Uterus (tissue), 4 donors: Measurements from ENCODE around the gene STAB1. TPM values are rescaled to one million over a fixed set of nuclear protein-coding genes. Genes with fewer than 3 reads are reported as not detected.
A peak's percentile ranks its signal among the peaks of the same experiment; 100 is the strongest.

Experiments used
- DNase-seq, 2 donors: peaks; one replicate each; pipeline ENCODE4 v3.0.0-alpha.2; 2019 to 2020
- H3K27ac ChIP-seq, 2 donors: fragments of 200-600 bp; sonication (generic); 1 replicate in 1 of 2; 2 replicates in 1 of 2; pipeline ENCODE4 v1.5.1; 2016 to 2018
- H3K27me3 ChIP-seq, 2 donors: fragments of 200-600 bp; sonication (generic); one replicate each; pipeline ENCODE4 v1.5.1; 2018 to 2019; ENCODE audit warnings: control low read depth in 1 of 2
- H3K36me3 ChIP-seq, 2 donors: fragments of 200-600 bp; sonication (generic); one replicate each; pipeline ENCODE4 v1.5.1; 2019; ENCODE audit warnings: control low read depth in 1 of 2
- H3K4me1 ChIP-seq, 2 donors: fragments of 200-600 bp; sonication (generic); one replicate each; pipeline ENCODE4 v1.5.1; 2018 to 2019; ENCODE audit warnings: control low read depth in 1 of 2
- H3K4me3 ChIP-seq, 2 donors: fragments of 200-600 bp; sonication (generic); 1 replicate in 1 of 2; 2 replicates in 1 of 2; pipeline ENCODE4 v1.5.1; 2018 to 2019; ENCODE audit warnings: mild to moderate bottlenecking in 1 of 2
- H3K9me3 ChIP-seq, 2 donors: fragments of 200-600 bp; sonication (generic); one replicate each; pipeline ENCODE4 v1.5.1; 2019; ENCODE audit warnings: control low read depth in 1 of 2
- CTCF ChIP-seq, 4 experiments: fragments of 200-600 bp in 2 of 4; fragments of 450-650 bp in 2 of 4; sonication (generic) in 2 of 4; IDR thresholded peaks; one replicate each; pipeline ENCODE4 v1.5.1; 2016 to 2019; ENCODE audit warnings: antibody characterized with exemption in 4 of 4, mild to moderate bottlenecking in 2 of 4, moderate library complexity in 1 of 4
- POLR2A ChIP-seq, 2 donors: fragments of 450-650 bp; IDR thresholded peaks; one replicate each; pipeline ENCODE4 v1.6.1; 2016; ENCODE audit warnings: antibody characterized with exemption in 2 of 2, mild to moderate bottlenecking in 1 of 2, moderate library complexity in 1 of 2
- intact Hi-C: fragments of 100-400 bp; cut with DNase I; formaldehyde crosslinking; loops from one replicate; pipeline ENCODE4 v1.15.1; 2023; ENCODE audit warnings: low total_unique reads
- total RNA-seq, 4 donors: library from RNA; depleted of rRNA in 3 of 4; stranded (reverse); fragments of >200 nt in 3 of 4; gene quantifications; one replicate each; pipeline versions ENCODE4 v1.1.0 to v1.2.4, GENCODE V29; 2014 to 2023
- donor health status: DM: yes; HTN: yes; CAD: no.

Gene STAB1
- total RNA-seq, 4 donors from 2014 or later: 55.3 to 216 (median 78.2) TPM

GRCh38 chr3:52517796-52518722 lies 22.9 kb downstream of the STAB1 start:
- Histone ChIP-seq H3K36me3 (no peaks in the 10 kb centered on the region), H3K4me1 (no peaks in the 10 kb centered on the region), H3K27ac (no peak overlapping the region), H3K27me3 (no peaks in the 10 kb centered on the region), H3K4me3 (peak overlapping the region in 1 of 2 donors; percentile 27), H3K9me3 (no peaks in the 10 kb centered on the region)
- TF ChIP-seq CTCF (IDR thresholded peaks at IDR 0.05) (no peak), POLR2A (IDR thresholded peaks at IDR 0.05) (no peak)
- intact Hi-C loops: no loop called here
- DNase-seq: no peak

GRCh38 chr3:52518723-52519444 lies 23.7 kb downstream of the STAB1 start:
- H3K9me3 ChIP-seq: no peaks in the 10 kb centered on the region
- intact Hi-C loops: no loop called here
- peak overlapping the region in 1 of 2 donors; percentile 27 for H3K4me3 ChIP-seq
- no peak overlapping the region for H3K27ac ChIP-seq
- H3K27me3 ChIP-seq: no peaks in the 10 kb centered on the region
- no peak for TF ChIP-seq CTCF (IDR thresholded peaks at IDR 0.05)
- TF ChIP-seq POLR2A (IDR thresholded peaks at IDR 0.05): no peak
- no peaks in the 10 kb centered on the region for H3K36me3 ChIP-seq
- peak; percentile 42 to 47 for DNase-seq
- H3K4me1 ChIP-seq: no peaks in the 10 kb centered on the region

GRCh38 chr3:52519445-52520140 lies 24.5 kb downstream of the STAB1 start:
- no peak overlapping the region for H3K4me3 ChIP-seq
- no peaks in the 10 kb centered on the region for H3K36me3 ChIP-seq
- H3K4me1 ChIP-seq: no peaks in the 10 kb centered on the region
- TF ChIP-seq CTCF (IDR thresholded peaks at IDR 0.05) (no peak), POLR2A (IDR thresholded peaks at IDR 0.05) (no peak)
- H3K27ac ChIP-seq: no peak overlapping the region
- intact Hi-C loops: no loop called here
- no peaks in the 10 kb centered on the region for H3K27me3 ChIP-seq
- DNase-seq: no peak
- no peaks in the 10 kb centered on the region for H3K9me3 ChIP-seq

GRCh38 chr3:52520141-52520667 lies 25.1 kb downstream of the STAB1 start:
- intact Hi-C loops: no loop called here
- H3K9me3 ChIP-seq: no peaks in the 10 kb centered on the region
- DNase-seq: no peak
- no peaks in the 10 kb centered on the region for H3K4me1 ChIP-seq
- no peak overlapping the region for H3K27ac ChIP-seq
- H3K27me3 ChIP-seq: no peaks in the 10 kb centered on the region
- H3K4me3 ChIP-seq: no peak overlapping the region
- H3K36me3 ChIP-seq: no peaks in the 10 kb centered on the region
- TF ChIP-seq CTCF (IDR thresholded peaks at IDR 0.05) (no peak), POLR2A (IDR thresholded peaks at IDR 0.05) (no peak)
